ENCODE results near the gene BCAR1.

The BCAR1 gene

GRCh38 chr16:75237398-75238131 lies 13.9 kb downstream of the BCAR1 start:
- Histone ChIP-seq H3K4me1 (ENCODE audit: insufficient read depth, low read length) (peaks cover 16% of the 10 kb centered on the region), H3K27me3 (ENCODE audit: insufficient read depth, low read length) (no peaks in the 10 kb centered on the region)

GRCh38 chr16:75236736-75237397 lies 14.6 kb downstream of the BCAR1 start:
- H3K27me3 ChIP-seq (ENCODE audit: insufficient read depth, low read length): no peaks in the 10 kb centered on the region
- H3K4me3 ChIP-seq (ENCODE audit: low read length): no peak overlapping the region
- peaks cover 16% of the 10 kb centered on the region for H3K4me1 ChIP-seq (ENCODE audit: insufficient read depth, low read length)
- no peaks in the 10 kb centered on the region for H3K9me3 ChIP-seq (ENCODE audit: low read length)
- H2AFZ ChIP-seq (ENCODE audit: low read depth, low read length): no peak overlapping the region
- H3K36me3 ChIP-seq (ENCODE audit: insufficient read depth, low read length): peaks cover 62% of the 10 kb centered on the region

More at GRCh38 chr16:75237398-75238131, 13.9 kb downstream of the BCAR1 start:
- no peak overlapping the region for H2AFZ ChIP-seq (ENCODE audit: low read depth, low read length)
- H3K4me3 ChIP-seq (ENCODE audit: low read length): no peak overlapping the region
- H3K36me3 ChIP-seq (ENCODE audit: insufficient read depth, low read length): peaks cover 67% of the 10 kb centered on the region
- no peaks in the 10 kb centered on the region for H3K9me3 ChIP-seq (ENCODE audit: low read length)

GRCh38 chr16:75236232-75236631 lies 15.2 kb downstream of the BCAR1 start:
- Histone ChIP-seq H3K9me3 (ENCODE audit: low read length) (no peaks in the 10 kb centered on the region), H2AFZ (ENCODE audit: low read depth, low read length) (no peak overlapping the region), H3K36me3 (ENCODE audit: insufficient read depth, low read length) (peaks cover 58% of the 10 kb centered on the region), H3K27me3 (ENCODE audit: insufficient read depth, low read length) (no peaks in the 10 kb centered on the region), H3K4me1 (ENCODE audit: insufficient read depth, low read length) (peaks cover 16% of the 10 kb centered on the region), H3K4me3 (ENCODE audit: low read length) (no peak overlapping the region)

- no peak overlapping the region for H2AFZ ChIP-seq (ENCODE audit: low read depth, low read length)
- H3K27me3 ChIP-seq (ENCODE audit: insufficient read depth, low read length): no peaks in the 10 kb centered on the region
- H3K4me1 ChIP-seq (ENCODE audit: insufficient read depth, low read length): peaks cover 16% of the 10 kb centered on the region
- H3K9me3 ChIP-seq (ENCODE audit: low read length): no peaks in the 10 kb centered on the region
- no peak overlapping the region for H3K4me3 ChIP-seq (ENCODE audit: low read length)
- peaks cover 54% of the 10 kb centered on the region for H3K36me3 ChIP-seq (ENCODE audit: insufficient read depth, low read length)
These were observed 15.7 kb downstream of the BCAR1 start for GRCh38 chr16:75235721-75236193.

GRCh38 chr16:75234856-75235696 lies 16.3 kb downstream of the BCAR1 start:
- Histone ChIP-seq H3K36me3 (ENCODE audit: insufficient read depth, low read length) (peaks cover 58% of the 10 kb centered on the region), H3K4me3 (ENCODE audit: low read length) (no peak overlapping the region), H3K4me1 (ENCODE audit: insufficient read depth, low read length) (peaks cover 16% of the 10 kb centered on the region), H3K9me3 (ENCODE audit: low read length) (no peaks in the 10 kb centered on the region), H2AFZ (ENCODE audit: low read depth, low read length) (no peak overlapping the region), H3K27me3 (ENCODE audit: insufficient read depth, low read length) (no peaks in the 10 kb centered on the region)

GRCh38 chr16:75233611-75233938 lies 17.8 kb downstream of the BCAR1 start:
- H3K4me3 ChIP-seq (ENCODE audit: low read length): no peak overlapping the region
- peaks cover 69% of the 10 kb centered on the region for H3K36me3 ChIP-seq (ENCODE audit: insufficient read depth, low read length)

GRCh38 chr16:75231570-75231969 lies 19.9 kb downstream of the BCAR1 start:
- Histone ChIP-seq H2AFZ (ENCODE audit: low read depth, low read length) (no peak overlapping the region), H3K4me1 (ENCODE audit: insufficient read depth, low read length) (peaks cover 5% of the 10 kb centered on the region), H3K4me3 (ENCODE audit: low read length) (no peak overlapping the region), H3K36me3 (ENCODE audit: insufficient read depth, low read length) (peaks cover 71% of the 10 kb centered on the region), H3K27me3 (ENCODE audit: insufficient read depth, low read length) (no peaks in the 10 kb centered on the region), H3K9me3 (ENCODE audit: low read length) (no peaks in the 10 kb centered on the region)

More at GRCh38 chr16:75233611-75233938, 17.8 kb downstream of the BCAR1 start:
- no peaks in the 10 kb centered on the region for H3K27me3 ChIP-seq (ENCODE audit: insufficient read depth, low read length)
- H2AFZ ChIP-seq (ENCODE audit: low read depth, low read length): no peak overlapping the region
- H3K4me1 ChIP-seq (ENCODE audit: insufficient read depth, low read length): peaks cover 9% of the 10 kb centered on the region
- no peaks in the 10 kb centered on the region for H3K9me3 ChIP-seq (ENCODE audit: low read length)

GRCh38 chr16:75230471-75231110 lies 20.8 kb downstream of the BCAR1 start:
- peaks cover 61% of the 10 kb centered on the region for H3K36me3 ChIP-seq (ENCODE audit: insufficient read depth, low read length)
- no peak overlapping the region for H2AFZ ChIP-seq (ENCODE audit: low read depth, low read length)
- H3K4me3 ChIP-seq (ENCODE audit: low read length): no peak overlapping the region
- no peaks in the 10 kb centered on the region for H3K27me3 ChIP-seq (ENCODE audit: insufficient read depth, low read length)
- H3K9me3 ChIP-seq (ENCODE audit: low read length): no peaks in the 10 kb centered on the region
- H3K4me1 ChIP-seq (ENCODE audit: insufficient read depth, low read length): peaks cover 5% of the 10 kb centered on the region

- Histone ChIP-seq H3K9me3 (ENCODE audit: low read length) (no peaks in the 10 kb centered on the region), H2AFZ (ENCODE audit: low read depth, low read length) (no peak overlapping the region), H3K4me1 (ENCODE audit: insufficient read depth, low read length) (peaks cover 4% of the 10 kb centered on the region), H3K36me3 (ENCODE audit: insufficient read depth, low read length) (peaks cover 51% of the 10 kb centered on the region), H3K4me3 (ENCODE audit: low read length) (no peak overlapping the region), H3K27me3 (ENCODE audit: insufficient read depth, low read length) (no peaks in the 10 kb centered on the region)
These were observed 22.0 kb downstream of the BCAR1 start for GRCh38 chr16:75229172-75230031.

- H3K27me3 ChIP-seq (ENCODE audit: insufficient read depth, low read length): no peaks in the 10 kb centered on the region
- no peaks in the 10 kb centered on the region for H3K4me1 ChIP-seq (ENCODE audit: insufficient read depth, low read length)
- no peaks in the 10 kb centered on the region for H3K9me3 ChIP-seq (ENCODE audit: low read length)
- H2AFZ ChIP-seq (ENCODE audit: low read depth, low read length): no peak overlapping the region
- H3K4me3 ChIP-seq (ENCODE audit: low read length): no peak overlapping the region
- H3K36me3 ChIP-seq (ENCODE audit: insufficient read depth, low read length): peaks cover 45% of the 10 kb centered on the region
These were observed 23.1 kb downstream of the BCAR1 start for GRCh38 chr16:75228143-75228976.

- H3K27me3 ChIP-seq (ENCODE audit: insufficient read depth, low read length): no peaks in the 10 kb centered on the region
- no peaks in the 10 kb centered on the region for H3K4me1 ChIP-seq (ENCODE audit: insufficient read depth, low read length)
These were observed 23.9 kb downstream of the BCAR1 start for GRCh38 chr16:75227361-75228142.

More at GRCh38 chr16:75227361-75228142, 23.9 kb downstream of the BCAR1 start:
- Histone ChIP-seq H3K36me3 (ENCODE audit: insufficient read depth, low read length) (peaks cover 37% of the 10 kb centered on the region), H2AFZ (ENCODE audit: low read depth, low read length) (no peak overlapping the region), H3K9me3 (ENCODE audit: low read length) (no peaks in the 10 kb centered on the region), H3K4me3 (ENCODE audit: low read length) (no peak overlapping the region)
